GM21786 (cell line): ENCODE results near the gene TUBD1.
"Not testable (repeated sequence)": the region's sequence is repeated elsewhere in the genome, so short reads cannot be mapped to it uniquely, and the experiment has no call there.

Experiments
- ATAC-seq: cut with Tn5 transposase; IDR thresholded peaks from one replicate; pipeline ENCODE4 v1.9.1; 2021; ENCODE audit not compliant: unreplicated experiment

TUBD1 gene

DNA sequence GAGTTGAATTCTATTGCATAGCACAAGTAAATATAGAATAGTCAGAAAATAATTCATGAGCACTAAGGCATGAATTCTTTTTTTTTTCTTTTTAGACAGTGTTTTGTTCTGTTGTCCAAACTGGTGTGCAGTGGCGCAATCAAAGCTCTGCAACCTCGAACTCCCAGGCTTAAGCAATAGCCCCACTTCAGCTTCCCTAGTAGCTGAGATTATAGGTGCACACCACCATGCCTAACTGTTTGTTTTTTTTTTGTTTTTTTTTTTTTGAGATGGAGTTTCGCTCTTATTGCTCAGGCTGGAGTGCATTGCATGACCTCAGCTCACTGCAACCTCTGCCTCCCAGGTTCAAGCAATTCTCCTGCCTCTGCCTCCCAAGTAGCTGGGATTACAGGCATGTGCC is 16.6 kb downstream of the TUBD1 start:
- ATAC-seq, result no peak

DNA sequence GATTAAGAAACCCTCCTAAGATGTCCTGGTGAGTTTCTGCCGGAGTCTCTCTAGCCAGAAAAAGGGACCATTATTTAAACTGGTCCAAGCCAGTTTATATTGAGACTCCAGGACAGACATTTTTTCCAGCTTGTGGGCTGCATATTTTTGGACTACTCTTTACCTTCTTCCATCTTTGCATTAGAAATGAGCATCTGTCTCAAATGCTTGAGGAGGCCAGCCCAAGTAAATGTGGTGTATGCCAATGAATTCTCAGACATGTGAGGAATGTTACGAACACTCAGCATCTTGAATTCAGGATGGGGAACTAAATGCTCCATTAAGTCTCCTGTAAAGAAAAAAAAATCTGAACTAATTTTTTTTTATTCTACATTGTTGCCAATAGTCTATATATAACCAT is 18.4 kb downstream of the TUBD1 start:
- no peak for ATAC-seq

DNA sequence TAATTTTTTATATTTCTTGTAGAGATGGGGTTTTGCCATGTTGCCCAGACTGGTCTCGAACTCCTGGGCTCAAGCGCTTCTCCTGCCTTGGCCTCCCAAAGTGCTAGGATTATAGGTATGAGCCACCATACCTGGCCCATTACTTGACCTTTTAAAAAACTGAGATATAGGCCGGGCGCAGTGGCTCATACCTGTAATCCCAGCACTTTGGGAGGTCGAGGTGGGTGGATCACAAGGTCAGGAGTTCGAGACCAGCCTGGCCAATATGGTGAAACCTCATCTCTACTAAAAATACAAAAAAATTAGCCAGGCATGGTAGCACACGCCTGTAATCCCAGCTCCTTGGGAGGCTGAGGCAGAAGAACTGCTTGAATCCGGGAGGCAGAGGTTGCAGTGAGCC is 19.3 kb downstream of the TUBD1 start:
- not testable (repeated sequence) for ATAC-seq

DNA sequence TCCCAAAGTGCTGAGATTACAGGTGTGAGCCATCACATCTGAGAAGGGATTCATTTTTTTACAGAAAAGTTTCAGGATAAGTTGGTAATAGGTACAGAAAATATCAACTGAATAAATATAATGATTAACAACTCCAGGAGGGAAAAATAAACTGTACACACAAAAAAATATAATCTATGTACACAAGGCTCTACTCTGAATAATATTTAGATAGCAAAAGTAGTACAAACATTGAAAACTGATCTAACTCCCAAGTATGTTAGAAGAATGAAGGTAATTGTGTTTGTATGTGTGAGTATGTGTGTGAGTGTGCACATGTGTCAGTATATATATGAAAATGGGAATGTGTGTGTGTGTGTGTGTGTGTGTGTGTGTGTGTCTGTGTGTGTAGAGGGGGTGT is 20.4 kb downstream of the TUBD1 start:
- ATAC-seq, result no peak

DNA sequence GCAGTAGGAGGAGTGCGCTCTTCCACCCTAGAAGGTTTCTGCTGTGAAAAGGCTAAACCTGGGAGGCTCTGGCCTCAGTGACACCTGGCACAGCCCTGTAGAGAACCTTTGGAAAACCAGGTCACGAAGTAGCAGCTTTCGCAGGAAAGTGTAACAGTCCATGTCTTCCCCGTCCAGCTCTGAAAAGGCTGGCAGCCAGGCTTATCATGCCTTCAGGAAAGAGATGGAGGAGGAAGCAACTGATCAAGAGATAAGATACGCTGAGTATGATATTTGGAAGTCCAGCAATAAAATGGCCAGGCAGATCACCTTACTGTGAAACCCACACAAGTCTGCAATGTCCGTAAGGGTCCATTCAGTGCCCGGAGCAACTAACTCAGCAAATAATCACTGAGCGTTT is 22.3 kb downstream of the TUBD1 start:
- ATAC-seq, result no peak

DNA sequence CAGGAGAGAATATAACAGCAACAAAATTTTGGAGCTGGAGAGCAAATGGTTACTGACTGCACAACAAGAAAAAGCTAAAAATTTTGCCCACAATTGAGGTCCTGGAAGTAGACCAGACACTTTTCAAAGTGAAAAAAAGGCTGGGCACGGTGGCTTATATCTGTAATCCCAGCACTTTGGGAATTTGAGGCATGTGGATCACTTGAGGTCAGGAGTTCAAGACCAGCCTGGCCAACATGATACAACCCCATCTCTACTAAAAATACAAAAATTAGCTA is 22.9 kb downstream of the TUBD1 start:
- ATAC-seq, result no peak

DNA sequence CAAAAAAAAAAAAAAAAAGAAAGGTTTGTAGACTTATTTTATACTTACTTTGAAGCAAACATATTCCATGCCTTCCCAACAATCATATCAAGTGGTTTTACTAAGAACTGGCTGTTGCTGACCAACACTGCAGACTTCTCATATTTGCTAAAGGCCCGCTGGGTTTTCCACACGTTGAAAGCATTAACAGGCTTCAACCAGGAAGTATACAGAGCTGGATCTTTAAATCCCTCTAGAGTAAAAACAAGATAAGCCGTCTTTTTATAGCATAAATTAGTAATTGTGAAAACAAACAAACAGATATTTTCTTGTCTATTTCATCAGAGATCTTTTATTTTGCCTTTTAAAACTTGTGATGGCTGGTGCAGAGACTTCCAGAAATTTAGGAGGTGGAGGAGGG is 29.1 kb downstream of the TUBD1 start:
- no peak for ATAC-seq

DNA sequence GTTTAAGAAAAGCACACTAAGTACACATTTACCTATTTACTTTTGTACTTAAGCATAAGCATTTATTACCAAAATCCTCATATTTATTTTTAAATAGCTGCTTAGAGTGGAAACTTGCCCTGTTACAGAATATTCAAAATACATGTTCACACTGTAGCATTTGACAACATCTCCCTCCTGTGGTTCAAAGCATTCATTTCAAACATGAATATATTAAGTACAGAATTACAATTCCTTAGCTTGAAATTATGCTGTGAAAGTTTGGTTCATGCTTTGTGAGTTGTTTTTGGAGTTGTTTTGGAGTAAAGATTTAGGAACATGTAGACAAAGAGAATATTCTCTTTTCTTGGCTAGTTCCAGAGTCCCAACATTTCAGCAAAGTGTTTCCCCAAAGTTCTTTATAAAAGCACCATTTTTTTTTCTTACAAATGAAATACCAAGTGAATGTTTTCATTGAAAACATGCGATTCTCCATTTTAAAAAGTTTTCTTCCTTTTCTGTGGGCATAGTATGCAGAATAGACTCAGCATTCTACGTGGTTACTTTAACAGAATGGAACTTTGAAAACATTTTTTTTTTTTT is 33.2 kb downstream of the TUBD1 start:
- ATAC-seq, result no peak

DNA sequence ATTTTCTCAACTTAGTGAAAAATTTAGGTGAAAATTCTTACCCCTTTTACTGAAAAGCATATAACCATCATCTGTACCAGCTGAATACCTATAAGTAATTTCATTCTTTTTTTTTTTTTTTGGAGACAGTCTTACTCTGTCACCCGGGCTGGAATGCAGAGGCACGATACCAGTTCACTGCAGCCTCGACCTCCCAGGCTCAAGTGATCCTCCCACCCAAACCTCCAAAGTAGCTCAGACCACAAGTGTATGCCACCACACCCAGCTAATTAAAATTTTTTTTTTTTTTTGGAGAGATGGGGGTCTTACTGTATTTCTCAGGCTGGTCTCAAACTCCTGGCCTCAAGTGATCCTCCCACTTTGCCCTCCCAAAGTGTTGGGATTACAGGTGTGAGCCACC is 33.8 kb downstream of the TUBD1 start:
- no peak for ATAC-seq

DNA sequence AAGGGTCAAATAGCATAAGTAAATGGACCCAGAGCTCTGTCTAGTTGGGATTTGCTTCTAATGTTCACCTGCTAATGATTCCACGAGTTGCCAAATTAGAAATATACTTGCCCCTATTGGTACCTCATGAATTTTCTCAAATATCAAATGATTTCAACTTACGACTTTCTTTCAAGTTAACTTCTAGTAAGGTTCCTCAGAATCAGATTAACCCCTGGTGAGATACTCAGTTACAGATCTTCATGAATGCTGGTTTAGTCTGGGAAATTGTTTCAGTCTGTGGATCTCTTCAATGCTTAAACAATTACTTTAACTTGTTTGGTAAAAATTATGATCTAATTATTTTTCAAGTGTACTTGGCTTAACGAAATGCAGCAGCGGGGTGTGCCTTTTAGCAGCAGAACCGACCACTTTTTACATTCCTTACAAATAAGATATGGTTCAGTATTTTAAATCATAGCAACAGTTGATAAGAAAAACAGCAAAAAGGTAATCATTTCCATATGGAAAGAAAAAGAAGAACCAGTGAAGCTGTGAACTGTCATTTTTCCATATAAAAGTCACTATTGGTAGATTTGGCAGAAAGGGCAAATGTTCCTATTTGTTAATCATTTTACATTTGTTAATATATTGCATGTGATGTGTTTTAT is 34.5 kb downstream of the TUBD1 start:
- ATAC-seq, result no peak

DNA sequence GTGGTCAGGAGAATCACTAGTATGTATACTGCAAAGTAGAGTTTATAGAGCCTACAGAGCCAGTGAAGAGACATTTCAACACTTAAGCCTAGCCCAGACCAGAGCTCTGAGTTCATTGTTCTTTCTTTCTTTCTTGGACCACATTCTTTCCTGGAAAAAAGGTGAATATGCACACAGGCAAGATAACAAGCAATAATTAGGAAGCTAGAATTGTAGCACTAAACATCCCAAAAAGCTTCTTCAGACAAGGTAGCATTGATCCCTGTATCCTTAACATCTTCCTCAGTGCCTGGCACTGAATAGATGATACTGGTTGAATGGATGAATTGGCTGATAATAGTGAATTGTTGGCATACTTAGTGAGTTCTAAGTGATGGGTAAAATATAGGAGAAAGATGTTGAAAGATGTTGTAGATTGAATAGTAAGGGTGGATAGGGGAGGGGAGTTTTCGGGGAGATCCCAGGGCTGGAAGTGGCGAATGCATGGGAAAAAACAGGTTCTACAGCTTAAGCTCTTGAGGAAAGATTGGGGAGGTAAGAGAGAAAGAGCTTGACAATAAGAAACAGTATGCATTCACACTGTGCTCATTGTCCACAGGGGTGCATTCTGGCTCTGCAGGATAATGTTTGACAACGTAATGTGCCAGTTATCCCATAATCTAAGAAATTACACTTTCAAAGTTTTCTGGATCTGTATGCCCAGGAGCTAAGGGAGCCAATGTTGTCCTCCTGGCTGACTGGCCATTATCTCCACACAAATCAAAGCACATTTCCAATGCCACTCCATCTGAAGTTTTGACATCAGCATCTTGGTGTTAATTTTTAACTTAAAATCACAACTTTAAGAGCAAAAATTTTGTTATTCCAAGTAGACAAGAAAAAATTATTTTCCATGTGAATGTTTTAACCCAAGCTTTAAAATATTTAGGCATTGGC is 35.6 kb downstream of the TUBD1 start:
- ATAC-seq, result no peak

DNA sequence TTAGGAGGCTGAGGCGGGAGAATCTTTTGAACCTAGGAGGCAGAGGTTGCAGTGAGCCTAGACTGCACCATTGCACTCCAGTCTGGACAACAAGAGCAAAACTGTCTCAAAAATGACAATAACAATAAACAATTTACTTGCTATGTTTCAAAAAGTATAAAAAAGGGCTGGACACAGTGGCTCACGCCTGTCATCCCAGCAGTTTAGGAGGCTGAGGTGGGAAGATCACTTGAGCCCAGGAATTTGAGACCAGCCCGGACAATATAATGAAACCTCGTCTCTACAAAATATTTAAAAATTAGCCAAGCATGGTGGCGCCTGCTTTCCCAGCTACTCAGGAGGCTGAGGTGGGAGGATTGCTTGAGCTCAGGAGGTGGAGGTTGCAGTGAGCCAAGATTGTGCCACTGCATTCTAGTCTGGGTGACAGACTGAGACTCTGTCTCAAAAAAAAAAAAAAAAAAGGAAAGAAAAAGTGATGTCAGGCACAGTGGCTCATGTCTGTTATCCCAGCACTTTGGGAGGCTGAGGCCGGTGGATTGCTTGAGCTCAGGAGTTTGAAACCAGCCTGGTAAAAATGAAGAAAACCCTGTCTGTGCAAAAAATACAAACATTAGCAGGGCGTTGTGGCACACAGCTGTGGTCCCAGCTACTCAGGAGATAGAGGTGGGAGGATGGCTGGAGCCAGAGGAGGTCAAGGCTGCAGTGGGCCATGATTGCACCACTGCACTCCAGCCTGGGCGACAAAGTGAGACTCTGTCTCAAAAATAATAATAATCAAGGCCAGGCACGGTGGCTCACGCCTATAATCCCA is 38.6 kb downstream of the TUBD1 start:
- ATAC-seq, result not testable (repeated sequence)

DNA sequence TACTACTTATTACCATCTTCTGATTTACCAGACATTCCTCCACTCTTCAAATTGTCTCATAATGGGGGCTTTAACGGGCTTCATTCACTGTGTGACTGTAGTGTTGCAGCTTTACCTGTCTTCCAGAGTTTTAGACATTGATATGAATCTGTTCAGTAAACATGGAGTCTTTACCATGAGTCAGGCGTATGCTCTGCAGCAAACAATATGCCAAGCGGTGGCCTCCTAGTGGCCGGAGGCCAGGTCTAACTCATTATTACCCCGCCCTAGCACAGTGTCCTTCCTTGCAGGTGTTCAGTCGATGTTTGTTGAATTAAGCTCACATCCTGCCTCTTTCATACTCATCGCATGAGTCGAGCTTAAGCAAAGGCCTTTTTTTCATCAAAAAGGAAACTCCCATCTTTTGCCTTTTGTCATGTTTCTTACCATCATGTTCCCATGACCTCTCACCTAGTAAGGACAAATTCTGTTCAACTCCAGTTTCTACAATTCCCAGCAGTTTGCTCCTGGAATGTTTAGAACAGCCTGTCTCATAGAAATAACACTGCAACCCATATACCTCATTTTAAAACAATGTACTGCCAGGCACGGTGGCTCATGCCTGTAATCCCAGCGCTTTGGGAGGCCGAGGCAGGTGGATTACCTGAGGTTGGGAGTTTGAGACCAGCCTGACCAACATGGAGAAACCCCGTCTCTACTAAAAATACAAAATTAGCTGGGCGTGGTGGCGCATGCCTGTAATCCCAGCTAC is 39.4 kb downstream of the TUBD1 start:
- no peak for ATAC-seq

DNA sequence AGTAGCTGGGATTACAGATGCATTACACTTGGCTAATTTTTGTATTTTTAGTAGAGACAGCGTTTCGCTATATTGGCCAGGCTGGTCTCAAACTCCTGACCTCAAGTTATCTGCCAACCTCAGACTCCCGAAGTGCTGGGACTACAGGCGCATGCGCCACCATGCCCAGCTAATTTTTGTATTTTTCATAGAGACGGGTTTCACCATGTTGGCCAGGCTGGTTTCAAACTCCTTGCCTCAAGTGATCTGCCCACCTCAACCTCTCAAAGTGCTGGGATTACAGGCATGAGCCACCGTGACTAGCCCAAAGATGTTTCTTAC is 39.9 kb downstream of the TUBD1 start:
- ATAC-seq, result not testable (repeated sequence)

DNA sequence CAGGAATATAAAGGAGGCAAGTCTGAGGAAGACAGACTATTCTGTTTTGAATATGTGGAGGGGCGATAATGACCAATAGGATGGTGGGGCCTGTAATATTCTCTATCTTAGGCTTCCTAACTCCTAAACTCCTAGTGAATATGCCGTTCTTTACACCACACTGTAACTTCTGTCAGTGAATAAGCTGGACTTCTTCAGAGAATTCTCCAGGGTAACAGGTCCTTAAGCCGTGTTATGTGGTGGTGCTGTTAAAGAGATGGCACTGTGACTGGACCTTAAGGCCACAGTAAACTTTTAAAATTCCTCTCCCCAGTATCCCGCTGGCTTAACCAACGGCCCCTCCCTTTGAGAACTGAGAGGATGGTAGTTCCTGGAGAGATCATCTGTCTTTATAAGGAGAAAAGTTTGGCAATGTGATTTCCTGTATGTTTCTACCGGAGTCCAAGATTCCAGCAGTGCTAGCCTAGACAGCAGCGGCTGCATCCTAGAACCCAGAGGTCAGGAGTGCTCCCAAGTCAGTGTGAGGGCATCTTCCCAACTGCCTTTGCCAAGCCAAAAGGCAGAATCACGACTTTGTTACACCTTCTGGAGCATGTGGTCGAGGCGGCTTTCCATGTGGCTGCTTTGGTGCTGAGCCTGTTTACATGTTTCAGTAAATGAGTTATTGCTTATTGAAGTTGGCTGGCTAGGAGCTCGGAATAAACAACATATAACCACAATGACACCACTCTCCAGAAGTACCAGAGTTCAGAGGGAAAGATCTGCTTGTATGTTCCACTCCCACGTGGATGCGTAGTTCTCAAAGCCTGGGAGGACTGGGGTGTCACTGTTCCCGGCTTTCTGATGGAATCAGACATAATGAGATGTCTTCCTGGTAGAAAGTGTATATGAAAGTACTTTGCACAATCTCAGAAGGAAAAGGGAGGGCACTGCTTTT is 41.0 kb downstream of the TUBD1 start:
- ATAC-seq, result no peak

DNA sequence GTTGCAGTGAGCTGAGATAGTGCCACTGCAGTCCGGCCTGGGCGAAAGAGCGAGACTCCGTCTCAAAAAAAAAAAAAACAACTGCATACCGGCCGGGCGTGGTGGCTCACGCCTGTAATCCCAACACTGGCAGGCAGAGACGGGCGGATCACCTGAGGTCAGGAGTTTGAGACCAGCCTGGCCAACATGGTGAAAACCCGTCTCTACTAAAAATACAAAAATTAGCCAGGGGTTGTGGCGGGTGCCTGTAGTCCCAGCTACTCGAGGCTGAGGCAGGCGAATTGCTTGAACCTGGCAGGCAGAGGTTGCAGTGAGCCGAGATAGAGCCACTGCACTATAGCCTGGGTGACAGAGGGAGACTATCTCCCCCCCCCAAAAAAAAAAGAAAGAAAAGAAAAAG is 42.4 kb downstream of the TUBD1 start:
- not testable (repeated sequence) for ATAC-seq

DNA sequence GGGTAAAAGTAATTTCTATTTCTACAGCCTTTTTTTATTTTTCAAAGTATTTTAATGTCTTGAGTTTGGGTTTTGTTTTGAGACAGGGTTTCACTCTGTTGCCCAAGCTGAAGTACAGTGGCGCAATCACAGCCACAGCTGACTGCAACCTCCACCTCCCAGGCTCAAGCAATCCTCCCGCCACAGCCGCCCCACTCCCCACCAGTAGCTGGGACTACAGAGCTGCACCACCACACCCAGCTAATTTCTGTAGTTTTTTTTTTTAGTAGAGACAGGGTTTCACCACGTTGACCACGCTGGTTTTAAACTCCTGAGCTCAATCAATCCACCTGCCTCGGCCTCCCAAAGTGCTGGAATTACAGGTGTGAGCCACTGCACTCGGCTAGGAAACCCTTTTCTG is 44.0 kb downstream of the TUBD1 start:
- ATAC-seq, result peak; percentile 39

DNA sequence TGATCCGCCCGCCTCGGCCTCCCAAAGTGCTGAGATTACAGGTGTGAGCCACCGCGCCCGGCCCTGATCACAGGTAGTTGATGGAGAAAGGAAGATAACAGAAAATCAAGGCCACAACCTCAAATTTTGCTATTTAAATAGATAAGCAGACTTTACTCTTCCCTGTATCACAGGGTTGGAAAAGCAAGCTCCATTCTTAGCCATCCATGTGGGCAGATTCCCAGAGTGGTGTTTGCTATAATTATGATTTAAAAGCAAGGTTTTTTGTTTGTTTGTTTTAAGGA is 44.4 kb downstream of the TUBD1 start:
- no peak for ATAC-seq

DNA sequence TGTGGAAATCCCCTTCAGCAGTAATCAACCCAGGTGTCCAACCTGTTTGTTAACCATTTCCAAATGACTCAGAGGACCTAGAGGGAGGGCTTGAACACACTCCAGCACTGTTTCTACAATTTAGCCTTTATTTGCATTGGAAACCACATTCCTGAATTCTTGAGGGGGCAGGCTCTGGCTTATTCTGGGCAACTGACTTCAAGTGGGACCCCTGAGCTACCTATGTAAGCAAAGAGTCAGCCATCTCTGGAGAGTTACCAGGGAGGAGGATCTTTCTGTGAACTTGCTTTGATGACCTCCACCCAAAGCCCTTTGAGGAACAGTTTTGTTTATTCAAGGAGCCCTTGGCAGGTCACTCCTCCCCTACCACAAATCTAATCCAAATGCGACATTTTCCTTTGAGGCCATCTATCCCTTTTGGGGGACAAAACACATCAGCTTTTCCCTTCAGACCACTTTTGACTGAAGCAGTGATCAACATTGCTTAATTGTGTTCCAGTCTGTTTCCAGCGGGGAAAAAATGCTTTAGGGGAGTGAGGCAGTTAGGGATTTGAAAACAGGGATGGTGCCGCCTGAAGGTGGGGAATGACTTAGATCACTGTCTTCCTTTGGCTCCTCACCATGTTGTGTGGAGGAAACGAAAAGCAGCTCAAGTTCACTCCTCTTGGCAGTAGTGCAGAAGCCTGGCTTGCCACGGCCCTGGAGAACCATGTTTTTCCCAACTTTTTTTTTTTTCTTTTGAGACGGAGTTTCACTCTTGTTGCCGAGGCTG is 46.2 kb downstream of the TUBD1 start:
- peak; percentile 41 for ATAC-seq
